ENCODE data around the gene VEGFC.

VEGFC gene

DNA sequence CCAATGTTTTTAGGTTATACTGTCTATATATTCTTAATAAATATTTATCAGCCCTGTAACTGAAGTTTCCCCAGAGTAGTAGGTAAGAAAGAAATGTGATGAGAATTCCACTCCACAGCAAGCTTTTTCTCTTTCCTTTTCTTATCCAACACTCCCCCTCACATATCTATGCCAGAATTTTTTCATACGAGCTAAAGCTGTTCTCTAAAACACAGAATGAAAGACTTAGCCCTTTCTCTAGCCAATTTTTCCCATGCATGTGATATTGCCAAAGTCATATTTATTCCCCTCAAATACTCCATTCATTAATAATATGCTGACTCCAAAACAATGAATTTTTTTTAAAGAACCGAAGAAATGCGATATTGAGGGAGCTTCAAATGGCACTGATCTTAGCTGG, 32.3 kb downstream of the VEGFC start:
- no peak for DNase-seq (ENCODE audit: low read depth)

DNA sequence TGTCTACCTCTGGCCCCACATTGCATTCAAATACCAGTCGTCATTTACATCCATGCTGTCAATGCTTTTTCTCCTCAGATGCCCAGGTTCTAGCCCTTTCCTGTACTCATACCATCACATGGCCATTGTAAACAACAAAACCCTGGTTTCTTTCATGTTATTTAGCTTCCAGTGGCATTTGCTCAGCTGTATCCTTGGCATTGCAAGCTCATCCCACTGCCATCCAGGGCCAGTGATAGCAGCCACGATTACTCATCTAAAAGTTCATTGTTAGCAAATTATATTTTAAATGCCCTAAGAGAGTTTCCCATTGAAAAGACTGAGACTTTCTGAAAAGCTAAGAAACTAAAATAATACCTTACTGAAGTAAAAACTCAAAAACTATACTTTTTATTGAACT, 34.0 kb downstream of the VEGFC start:
- no peak for DNase-seq (ENCODE audit: low read depth)

DNA sequence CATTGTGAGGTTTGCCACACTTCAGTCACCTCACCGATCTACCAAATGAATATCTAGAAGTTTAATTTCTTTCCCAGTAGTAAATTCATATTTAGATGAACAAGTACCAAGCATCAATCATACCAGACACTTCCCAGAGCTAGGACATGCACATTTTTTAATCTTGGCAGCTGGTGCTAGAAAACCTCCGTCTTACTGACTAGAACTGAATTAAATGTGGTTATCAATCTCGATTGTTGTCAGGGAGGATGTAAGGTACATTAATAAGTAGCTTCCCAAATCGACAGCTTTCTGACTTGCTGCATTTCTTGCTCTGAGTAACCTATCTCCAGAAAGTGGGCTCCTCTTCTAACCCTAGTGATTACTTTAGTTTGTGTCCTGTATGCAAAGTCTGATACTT, 34.4 kb downstream of the VEGFC start:
- DNase-seq (ENCODE audit: low read depth), result no peak

DNA sequence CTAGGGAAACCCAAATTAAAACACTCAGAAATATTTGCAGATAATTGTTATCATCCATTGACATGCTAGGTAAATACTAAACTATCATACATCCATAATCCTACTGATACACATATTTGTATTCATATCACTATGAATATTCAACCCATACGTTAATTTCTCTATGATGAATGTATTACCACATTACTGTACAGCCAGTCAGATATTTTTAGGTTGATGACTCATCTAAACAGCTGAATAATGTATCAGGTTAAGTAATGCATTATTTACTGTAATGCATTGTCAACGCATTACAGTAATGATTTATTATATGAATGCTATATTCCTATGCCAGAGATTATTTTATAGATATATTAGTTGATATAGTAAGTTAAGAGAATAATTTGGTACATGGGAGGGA, 37.1 kb downstream of the VEGFC start:
- no peak for DNase-seq (ENCODE audit: low read depth)

DNA sequence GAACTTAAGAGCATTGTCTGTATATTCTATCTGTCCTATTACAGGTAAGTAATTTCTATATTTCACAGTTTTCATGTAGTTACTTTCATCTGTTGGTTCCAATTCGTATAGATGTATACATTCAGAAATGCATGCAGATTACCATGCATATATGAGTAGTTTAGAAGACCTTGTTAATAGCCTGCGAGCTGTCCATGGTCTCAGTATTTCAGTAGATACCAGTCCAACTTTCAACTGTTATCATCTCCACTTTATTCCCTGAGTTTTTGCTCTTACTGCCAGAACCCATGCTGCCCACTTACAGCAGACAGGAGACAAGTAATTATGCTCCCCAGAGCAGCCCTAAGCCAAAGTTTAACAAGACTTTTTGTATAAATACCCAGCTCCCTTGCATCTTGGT, 37.7 kb downstream of the VEGFC start:
- no peak for DNase-seq (ENCODE audit: low read depth)

DNA sequence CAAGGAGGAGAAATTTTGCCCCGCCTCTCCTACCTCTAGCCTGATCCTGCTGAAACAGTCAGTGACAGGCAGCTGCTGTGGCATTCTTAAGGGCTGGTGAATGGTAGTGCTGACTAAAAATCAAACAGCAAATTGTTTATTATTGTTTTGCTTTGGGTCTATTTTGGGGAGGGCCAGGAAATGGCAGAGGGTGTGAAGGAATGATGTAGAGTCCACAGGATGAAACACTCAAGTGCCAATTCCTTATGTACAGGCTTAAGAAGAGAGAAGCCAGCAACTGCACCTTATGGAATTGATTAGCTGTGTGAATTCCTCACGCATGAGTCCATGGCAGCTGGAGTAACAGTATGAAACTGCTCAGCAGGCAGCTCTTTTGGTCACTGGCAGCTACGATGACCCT, 39.7 kb downstream of the VEGFC start:
- peak; percentile 85 for DNase-seq (ENCODE audit: low read depth)

DNA sequence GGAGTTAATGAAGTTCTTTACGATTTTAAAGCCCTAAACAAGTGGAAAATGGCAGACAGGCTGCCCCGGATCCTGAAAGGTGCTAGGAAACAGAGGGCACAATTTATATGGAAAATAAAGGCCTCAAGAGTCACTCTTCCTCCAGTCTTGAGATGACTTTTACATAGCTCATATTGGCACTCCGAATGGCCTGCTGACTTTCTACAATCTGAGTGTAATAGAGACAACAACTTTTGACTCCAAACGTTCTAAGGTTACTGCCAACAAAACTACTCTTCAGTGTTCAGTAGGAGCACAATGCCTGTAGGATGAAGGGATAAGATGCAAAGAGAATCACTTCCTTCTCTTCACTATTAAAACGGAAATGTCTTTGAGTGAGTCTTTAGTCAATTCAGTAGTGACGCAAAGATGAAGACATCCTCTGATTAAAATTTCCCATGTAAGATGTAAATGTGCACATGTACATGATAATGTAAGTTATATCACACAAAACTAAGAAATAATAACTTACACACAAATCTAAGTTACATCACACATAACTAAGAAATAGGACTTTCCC, 40.5 kb downstream of the VEGFC start:
- DNase-seq (ENCODE audit: low read depth), result no peak

DNA sequence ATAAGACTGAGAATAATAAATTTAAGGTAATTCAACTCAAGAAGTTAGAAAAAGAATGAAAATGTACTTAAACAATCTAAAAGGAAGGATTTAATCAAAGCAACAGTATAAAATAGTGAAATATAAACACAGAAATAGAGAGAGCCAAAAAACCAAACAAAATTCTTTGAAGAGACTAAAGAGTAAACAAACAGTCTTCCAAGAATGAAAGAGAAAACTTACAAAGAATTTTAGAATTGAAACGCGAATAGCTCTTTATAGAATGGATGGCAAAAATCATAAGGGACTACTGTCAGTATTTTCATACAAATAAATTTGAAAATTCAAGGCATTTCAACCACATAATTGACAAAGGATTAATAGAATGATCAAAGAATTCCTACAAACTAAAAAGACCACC, 41.7 kb downstream of the VEGFC start:
- no peak for DNase-seq (ENCODE audit: low read depth)

DNA sequence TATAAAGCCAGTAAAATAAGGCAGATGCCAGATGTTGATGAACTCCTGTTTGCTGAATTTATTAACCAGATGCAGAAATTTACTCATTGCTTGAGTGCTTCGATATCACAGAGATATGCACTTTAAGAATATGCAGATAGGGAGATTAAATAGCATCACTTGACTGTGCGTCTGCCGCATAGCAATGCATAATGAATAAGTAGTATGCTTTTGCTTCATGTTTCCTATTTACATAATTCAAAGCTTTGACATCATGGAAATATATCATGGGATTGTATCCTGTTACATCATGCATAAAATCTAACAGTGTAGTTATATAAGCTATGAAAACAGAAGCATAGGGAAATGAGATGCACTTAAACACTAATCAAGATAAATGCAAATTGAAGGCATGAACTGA, 45.9 kb downstream of the VEGFC start:
- DNase-seq (ENCODE audit: low read depth), result no peak

DNA sequence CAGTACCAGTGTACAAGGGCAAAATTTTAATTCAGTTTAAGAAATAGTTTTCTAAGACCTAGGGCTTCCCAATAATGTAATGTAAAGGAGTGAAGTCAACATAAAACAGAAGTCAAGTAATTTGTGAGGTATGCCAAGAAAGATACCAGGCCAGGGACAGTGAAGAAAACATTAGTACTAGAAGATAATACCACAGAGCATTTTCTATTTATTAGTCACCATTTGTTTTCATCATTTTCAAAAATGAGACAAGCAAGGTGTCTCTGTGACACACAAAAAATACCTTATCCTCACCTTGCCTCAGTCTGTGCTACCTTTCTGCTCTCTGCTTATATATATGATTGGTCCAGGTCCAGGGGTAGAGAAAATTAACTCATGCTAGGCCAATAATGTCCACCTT, 46.8 kb downstream of the VEGFC start:
- DNase-seq (ENCODE audit: low read depth), result no peak

DNA sequence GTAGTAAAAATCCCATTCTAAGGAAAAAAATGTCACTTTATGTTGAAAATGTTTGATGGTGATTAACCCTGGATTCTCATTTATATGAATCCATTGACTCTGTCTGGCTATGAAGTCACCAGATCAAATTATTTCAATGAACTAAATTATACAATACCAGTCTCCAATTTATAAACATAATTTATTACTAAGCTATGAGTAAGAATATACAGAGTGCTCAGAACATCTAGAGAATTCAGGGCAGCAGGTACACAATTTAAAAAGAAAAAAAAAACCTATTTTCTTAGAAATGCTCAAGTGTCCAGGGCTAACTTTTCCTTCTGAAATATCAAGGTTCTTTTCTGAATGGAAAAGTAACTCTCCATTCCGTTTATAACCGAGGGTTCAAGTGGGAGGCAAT, 48.6 kb downstream of the VEGFC start:
- no peak for DNase-seq (ENCODE audit: low read depth)

DNA sequence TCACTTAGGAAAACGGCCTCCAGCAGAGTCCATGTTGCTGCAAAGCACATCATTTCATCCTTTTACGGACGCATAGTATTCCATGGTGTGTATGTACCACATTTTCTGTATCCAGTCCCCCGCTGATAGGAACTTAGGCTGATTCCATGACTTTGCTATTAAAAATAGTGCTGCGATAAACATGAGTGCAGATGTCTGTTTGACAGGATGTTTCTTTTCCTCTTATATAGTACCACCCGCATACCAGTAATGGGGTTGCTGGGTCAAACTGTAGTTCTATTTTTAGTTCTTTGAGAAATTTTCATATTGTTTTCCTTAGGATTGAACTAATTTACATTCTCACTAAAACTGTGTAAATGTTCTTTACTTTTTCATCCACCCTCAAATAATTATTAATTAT, 50.5 kb downstream of the VEGFC start:
- DNase-seq (ENCODE audit: low read depth), result no peak

DNA sequence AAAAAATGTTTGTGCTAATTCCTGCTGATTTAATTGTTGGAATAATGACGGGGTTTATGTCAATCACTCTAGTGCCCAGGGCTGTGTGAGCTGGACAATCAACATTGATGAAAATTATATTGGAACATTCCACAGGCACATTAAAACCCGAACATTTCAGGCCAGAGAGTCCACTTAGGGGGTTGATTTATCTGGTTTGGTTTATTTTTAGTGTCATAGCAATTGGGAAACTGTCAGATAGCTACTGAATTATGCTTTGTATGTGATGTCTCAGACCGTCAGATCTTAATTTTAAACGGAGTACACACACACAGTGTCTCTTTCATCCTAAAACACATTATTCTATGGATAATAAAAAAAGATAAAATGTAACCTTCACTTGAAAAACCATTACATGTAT, 51.5 kb downstream of the VEGFC start:
- no peak for DNase-seq (ENCODE audit: low read depth)

DNA sequence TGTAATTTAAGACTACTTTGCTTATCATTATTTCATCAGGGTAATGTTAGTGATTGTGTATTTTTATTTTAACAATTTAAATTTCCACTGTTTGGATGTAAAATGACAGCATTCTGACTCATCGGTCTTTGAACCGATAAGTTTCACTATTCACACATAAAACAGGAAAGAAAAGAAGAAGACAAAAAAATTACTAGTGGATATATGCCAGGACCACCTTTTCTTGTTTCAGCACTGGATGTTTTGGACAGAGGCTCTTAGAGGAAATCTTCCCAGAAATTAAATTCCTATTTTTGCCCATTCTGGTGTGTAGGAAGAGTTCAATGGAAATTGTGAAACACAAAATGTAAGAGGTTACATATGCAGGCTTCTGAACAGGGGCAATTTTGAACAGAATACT, 57.4 kb downstream of the VEGFC start:
- no peak for DNase-seq (ENCODE audit: low read depth)

DNA sequence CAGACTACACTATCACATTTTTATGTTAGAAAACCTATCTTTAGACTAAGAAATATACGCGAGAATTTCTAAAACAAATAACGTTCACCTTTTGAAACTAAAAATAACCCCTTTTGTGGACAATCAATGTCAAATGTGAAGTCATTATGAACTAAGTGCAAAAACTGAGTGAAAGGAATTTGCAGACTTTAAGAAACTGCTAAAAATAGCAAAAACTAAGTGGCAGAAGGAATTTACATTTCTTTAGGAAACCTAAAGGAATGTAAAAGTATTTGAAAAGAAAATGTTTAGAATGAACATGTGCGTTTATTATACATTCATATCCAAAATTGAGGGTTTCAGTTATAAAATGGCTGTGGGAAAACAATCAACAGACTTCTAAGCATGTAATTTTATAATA, 58.3 kb downstream of the VEGFC start:
- DNase-seq (ENCODE audit: low read depth), result no peak

DNA sequence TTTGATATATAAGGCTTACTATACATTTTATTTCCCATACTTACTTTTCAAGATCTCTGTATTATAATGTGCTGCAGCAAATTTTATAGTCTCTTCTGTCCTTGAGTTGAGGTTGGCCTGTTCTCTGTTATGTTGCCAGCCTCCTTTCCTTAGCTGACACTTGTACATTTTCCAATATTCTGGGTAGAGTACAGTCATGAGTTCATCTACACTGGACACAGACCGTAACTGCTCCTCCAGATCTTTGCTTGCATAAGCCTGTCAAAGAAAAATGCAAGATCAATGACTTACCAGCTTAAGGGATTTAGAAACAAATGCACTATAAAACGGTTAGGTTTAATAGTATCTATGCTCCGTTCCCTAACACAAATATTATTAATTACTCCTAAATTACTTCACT, 63.2 kb downstream of the VEGFC start:
- DNase-seq (ENCODE audit: low read depth), result no peak

DNA sequence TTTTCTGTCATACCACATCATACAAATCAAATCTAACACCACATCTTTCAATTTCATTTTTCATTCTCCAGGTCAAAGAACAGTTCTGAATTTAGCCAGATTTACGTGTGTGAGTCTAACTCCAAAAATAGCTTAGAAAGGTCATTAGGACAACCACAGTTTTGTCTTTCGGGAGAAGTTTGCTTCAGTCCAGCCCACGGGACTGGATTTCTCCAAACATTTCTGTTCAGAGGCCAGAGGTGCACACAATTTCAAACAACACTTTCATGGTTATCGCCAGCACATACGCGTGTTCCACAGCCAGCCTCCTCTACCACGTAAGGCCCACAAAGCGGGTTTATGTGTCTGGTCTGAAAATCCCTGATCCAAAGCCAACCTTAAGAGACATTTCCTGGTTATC, 65.9 kb downstream of the VEGFC start:
- DNase-seq (ENCODE audit: low read depth), result no peak

DNA sequence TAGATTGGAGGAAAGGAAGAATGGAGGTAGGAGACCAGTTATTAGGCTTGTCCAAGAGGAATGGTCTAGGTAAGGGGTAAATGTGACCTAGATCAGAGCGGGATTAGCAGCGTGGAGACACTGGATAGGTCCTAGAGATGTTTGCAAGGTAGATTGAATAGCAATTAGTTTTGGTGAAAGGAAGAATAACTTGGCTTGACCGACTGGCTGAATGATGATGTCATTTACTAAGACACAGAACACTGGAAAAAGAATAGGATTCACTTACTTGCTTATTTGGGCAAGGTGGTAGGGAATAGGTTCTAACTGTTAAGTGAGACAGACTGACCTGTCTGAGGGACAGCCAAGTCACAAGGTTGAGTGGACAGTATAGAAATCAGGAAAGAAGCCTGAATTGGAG, 71.3 kb downstream of the VEGFC start:
- no peak for DNase-seq (ENCODE audit: low read depth)

DNA sequence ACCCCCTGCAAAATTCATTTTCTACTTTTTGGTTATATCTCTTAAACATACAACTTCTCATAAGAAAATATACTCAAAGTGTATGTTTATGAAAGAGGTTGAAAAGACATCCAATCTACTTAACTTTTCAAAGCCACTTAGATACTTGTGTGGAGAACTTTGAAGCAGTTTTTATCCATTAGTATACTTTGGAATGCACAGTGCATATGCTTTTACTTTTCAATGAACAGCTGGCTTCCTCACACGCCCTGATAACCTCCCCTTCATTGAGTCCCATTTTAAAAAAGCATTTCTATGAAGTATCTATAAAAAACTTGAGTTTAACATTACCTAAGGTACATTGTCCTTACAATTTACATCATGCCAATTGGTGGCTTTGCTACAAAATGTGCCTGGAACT, 73.8 kb downstream of the VEGFC start:
- DNase-seq (ENCODE audit: low read depth), result no peak

DNA sequence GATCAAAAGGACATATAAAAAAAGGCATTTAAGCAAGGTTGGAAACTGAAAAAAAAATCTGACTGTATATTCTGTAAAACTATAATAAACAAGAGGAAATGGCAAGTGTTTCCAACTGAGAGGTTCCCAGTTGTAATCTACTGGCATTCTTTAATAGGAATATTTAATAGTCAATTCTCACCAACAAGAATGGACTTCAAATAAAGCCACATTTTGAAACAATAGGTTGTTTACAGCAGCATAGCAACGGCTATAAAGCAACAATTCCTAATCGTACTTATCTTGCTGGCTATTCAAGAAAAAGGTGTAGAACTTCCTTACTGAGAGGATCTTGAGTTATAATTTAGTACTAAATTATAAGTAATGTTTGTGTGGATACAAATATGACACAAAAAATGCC, 75.5 kb downstream of the VEGFC start:
- no peak for DNase-seq (ENCODE audit: low read depth)

DNA sequence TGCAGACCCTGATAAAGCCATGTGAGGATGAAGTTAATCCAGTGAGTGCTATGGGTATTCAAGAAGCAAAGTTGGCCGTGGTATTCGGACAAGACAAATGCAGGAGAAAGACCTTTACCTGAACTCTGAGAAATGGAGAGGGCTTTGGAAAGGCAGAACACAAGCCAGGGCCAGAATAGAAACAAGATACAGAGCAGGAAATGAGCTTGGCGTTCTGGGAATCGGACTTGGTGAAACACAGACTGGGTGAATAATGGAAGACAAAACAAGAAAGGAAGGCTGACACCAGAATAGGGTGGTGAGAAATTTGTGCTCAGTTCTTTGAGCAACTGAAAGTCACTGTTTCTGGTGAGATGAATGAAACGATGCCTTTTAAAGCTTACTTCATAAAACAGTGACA, 83.3 kb downstream of the VEGFC start:
- DNase-seq (ENCODE audit: low read depth), result no peak

DNA sequence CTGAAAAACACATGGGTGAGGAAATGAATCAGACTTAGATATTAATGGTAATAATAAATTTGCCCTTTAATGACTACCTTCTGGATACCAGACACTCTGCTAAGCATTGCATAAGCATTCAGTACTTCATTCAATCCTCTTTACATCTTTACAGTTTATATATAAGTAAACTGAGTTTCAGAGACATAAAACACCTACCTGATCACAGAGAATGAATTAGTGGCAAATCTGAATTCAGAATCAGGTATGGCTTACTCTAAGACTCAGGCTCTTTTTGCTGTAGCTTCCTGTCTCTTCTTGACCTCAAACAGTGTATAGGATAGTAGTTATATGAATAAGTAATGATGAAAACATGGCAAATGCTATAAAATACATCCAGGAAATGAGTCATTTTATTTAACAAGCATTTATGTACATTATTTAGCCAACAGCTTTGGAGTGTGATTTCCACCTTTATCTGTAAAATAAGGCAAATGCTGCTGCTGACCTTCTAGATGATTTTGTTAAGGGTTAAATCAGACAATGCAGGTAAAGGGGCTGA, 83.9 kb downstream of the VEGFC start:
- no peak for DNase-seq (ENCODE audit: low read depth)

DNA sequence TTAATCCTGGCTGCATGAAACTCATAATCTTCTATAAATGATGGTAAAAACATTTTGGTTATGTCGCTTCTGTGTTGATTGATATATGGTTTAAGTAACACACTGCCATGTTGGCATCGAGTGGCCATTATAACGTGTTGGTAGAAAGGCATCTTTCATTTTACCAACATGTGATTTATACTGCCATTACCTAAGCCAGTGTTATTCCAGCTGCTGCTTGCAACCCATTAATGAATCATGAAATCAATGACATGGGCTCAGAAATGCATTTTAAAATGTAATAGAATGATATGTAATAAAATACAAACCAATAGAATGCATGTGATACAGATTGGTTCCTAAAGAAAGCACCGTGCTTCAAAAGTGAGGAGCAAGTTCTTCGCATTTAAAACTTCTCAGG, 102.0 kb downstream of the VEGFC start:
- DNase-seq (ENCODE audit: low read depth), result no peak

DNA sequence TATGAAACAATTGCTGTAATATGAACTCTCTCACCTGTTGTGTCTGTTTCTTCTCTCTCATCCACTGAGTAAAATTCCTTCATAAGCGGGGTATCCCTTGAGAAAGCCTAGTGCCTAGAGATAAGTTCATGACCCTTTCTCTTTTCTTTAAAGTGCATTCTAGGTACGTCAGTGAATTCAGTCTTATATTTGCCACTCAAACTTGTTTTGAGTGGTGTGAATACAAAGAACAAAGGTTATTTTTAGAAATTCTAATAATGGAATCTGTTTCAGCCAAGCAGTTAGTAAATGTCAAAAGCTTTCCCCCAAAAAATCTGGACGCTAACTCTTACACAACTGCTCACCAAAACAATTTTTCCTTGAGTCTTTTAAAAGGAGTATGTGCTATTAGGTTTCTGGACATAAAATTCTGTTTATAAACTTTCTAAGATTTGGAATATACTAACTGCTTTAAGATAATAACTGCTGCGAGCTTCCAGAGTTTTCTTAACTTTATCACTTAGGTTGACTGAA, 112.0 kb downstream of the VEGFC start:
- no peak for DNase-seq (ENCODE audit: low read depth)

DNA sequence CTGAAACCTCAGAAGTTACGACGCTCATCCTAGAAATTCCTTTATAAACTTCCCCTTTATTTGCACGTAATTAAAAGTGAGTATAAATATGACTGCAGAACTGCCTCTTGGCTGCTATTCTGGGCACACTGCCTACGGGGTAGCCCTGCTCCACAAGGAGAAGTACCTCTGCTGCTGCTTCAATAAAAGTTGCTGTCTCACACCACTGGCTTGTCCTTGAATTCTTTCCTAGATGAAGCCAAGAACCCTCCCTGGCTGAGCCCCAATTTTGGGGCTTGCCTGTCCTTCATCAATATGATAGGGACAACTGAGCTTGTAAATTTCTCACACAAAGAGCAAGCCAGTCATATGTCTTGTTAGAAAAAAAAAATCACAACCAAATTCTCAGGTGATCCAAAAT, 115.8 kb downstream of the VEGFC start:
- DNase-seq (ENCODE audit: low read depth), result no peak

All from GM04504 (cell line).